Measurements from ENCODE around the gene HMX3.
"Not testable (repeated sequence)": the region's sequence is repeated elsewhere in the genome, so short reads cannot be mapped to it uniquely, and the experiment has no call there.

HMX3 gene

GRCh38 chr10:123166618-123167017, 30.8 kb downstream of the HMX3 start:
- H3K4me3 ChIP-seq (ENCODE audit: low read length), result no peak overlapping the region
- no peak overlapping the region for H2AFZ ChIP-seq (ENCODE audit: low read length)
- TF ChIP-seq EZH2 (optimal IDR thresholded peaks at IDR 0.05; ENCODE audit: low read depth, low read length) (no peak), CTCF (IDR thresholded peaks at IDR 0.05; ENCODE audit: low read length) (no peak), EZH2phosphoT487 (IDR thresholded peaks at IDR 0.05; ENCODE audit: low read length) (no peak)
- H3K27ac ChIP-seq (ENCODE audit: low read length), result no peak overlapping the region
- no peaks in the 10 kb centered on the region for H3K9me2 ChIP-seq (replicated peaks; ENCODE audit: insufficient read depth, low read length)
- H3F3A ChIP-seq (ENCODE audit: insufficient read depth, low read length), result peaks cover 5% of the 10 kb centered on the region; the same call in 1 of the 2 replicates
- no peaks in the 10 kb centered on the region for H3K4me1 ChIP-seq (ENCODE audit: low read length)
- H3K27me3 ChIP-seq (replicated peaks; ENCODE audit: insufficient read depth, low read length), result no peaks in the 10 kb centered on the region
- H3K36me3 ChIP-seq (replicated peaks; ENCODE audit: insufficient read depth, low read length), result peaks cover 37% of the 10 kb centered on the region
- DNase-seq, result no peak
- peaks cover 8% of the 10 kb centered on the region for H4K20me1 ChIP-seq (ENCODE audit: insufficient read depth, low read length)
- peaks cover 78% of the 10 kb centered on the region for H3K79me2 ChIP-seq (ENCODE audit: low read length)
- no peak overlapping the region for H3K9ac ChIP-seq (ENCODE audit: low read length)
- H3K4me2 ChIP-seq (ENCODE audit: low read depth, low read length), result no peak overlapping the region
- no peaks in the 10 kb centered on the region for H3K9me3 ChIP-seq (replicated peaks; ENCODE audit: insufficient read depth, low read length)

GRCh38 chr10:123170961-123171360, 35.2 kb downstream of the HMX3 start:
- Histone ChIP-seq H3F3A (ENCODE audit: insufficient read depth, low read length) (peaks cover 5% of the 10 kb centered on the region; the same call in 1 of the 2 replicates), H3K79me2 (ENCODE audit: low read length) (peaks cover 53% of the 10 kb centered on the region), H3K36me3 (replicated peaks; ENCODE audit: insufficient read depth, low read length) (peaks cover 6% of the 10 kb centered on the region; the same call in 1 of the 2 replicates), H3K27me3 (replicated peaks; ENCODE audit: insufficient read depth, low read length) (no peaks in the 10 kb centered on the region), H4K20me1 (ENCODE audit: insufficient read depth, low read length) (peaks cover 3% of the 10 kb centered on the region; the same call in 1 of the 2 replicates), H3K9me3 (replicated peaks; ENCODE audit: insufficient read depth, low read length) (no peaks in the 10 kb centered on the region), H3K4me2 (ENCODE audit: low read depth, low read length) (no peak overlapping the region), H3K27ac (ENCODE audit: low read length) (no peak overlapping the region), H2AFZ (ENCODE audit: low read length) (no peak overlapping the region), H3K4me3 (ENCODE audit: low read length) (no peak overlapping the region), H3K9ac (ENCODE audit: low read length) (no peak overlapping the region), H3K9me2 (replicated peaks; ENCODE audit: insufficient read depth, low read length) (no peaks in the 10 kb centered on the region), H3K4me1 (ENCODE audit: low read length) (no peaks in the 10 kb centered on the region)
- DNase-seq, result no peak
- TF ChIP-seq EZH2phosphoT487 (IDR thresholded peaks at IDR 0.05; ENCODE audit: low read length) (no peak), CTCF (IDR thresholded peaks at IDR 0.05; ENCODE audit: low read length) (no peak), EZH2 (optimal IDR thresholded peaks at IDR 0.05; ENCODE audit: low read depth, low read length) (no peak)

GRCh38 chr10:123171616-123172015, 35.8 kb downstream of the HMX3 start:
- H3K9me3 ChIP-seq (replicated peaks; ENCODE audit: insufficient read depth, low read length); H2AFZ ChIP-seq (ENCODE audit: low read length); H3K9me2 ChIP-seq (replicated peaks; ENCODE audit: insufficient read depth, low read length); H3K9ac ChIP-seq (ENCODE audit: low read length); H3K4me3 ChIP-seq (ENCODE audit: low read length); H3K4me2 ChIP-seq (ENCODE audit: low read depth, low read length); H3K27ac ChIP-seq (ENCODE audit: low read length); H3K36me3 ChIP-seq (replicated peaks; ENCODE audit: insufficient read depth, low read length); H3F3A ChIP-seq (ENCODE audit: insufficient read depth, low read length); H3K27me3 ChIP-seq (replicated peaks; ENCODE audit: insufficient read depth, low read length); H3K4me1 ChIP-seq (ENCODE audit: low read length); H4K20me1 ChIP-seq (ENCODE audit: insufficient read depth, low read length); DNase-seq: not testable (repeated sequence)
- peaks cover 47% of the 10 kb centered on the region for H3K79me2 ChIP-seq (ENCODE audit: low read length)

Measured in MM.1S (cell line).